GM23338 (cell line): ENCODE results near the gene PROCA1.

Experiments used
- CTCF ChIP-seq, 2 experiments: fragments of 200-600 bp in 1 of 2; sonication (generic) in 1 of 2; conservative IDR thresholded peaks; 2 replicates each; pipeline versions ENCODE4 v1.5.1 to v1.6.1; 2016 to 2017; ENCODE audit warnings: antibody characterized with exemption in 2 of 2, low read depth in 2 of 2, mild to moderate bottlenecking in 2 of 2, moderate library complexity in 1 of 2
- EZH2 ChIP-seq: fragments of 200-600 bp; sonication (generic); IDR thresholded peaks from one replicate; pipeline ENCODE4 v1.8.0; 2017; ENCODE audit warnings: antibody characterized with exemption, mild to moderate bottlenecking, low read depth; ENCODE audit not compliant: unreplicated experiment
- POLR2AphosphoS5 ChIP-seq: IDR thresholded peaks from 2 replicates; pipeline ENCODE4 v1.6.1; 2016; ENCODE audit warnings: antibody characterized with exemption, low read depth

GRCh38 chr17:28698253-28698941, 13.3 kb downstream of the PROCA1 start:
- TF ChIP-seq CTCF (conservative IDR thresholded peaks at IDR 0.05; ENCODE audit: low read depth in 2 of 2) (no peak), POLR2AphosphoS5 (no peak), EZH2 (no peak)
